Astrocyte (in vitro differentiated cells and primary cell): ENCODE results near the gene UBE2Q1. TPM values are rescaled to one million over a fixed set of nuclear protein-coding genes. Genes with fewer than 3 reads are reported as not detected.

ENCODE experiments used
- DNase-seq: peaks from one replicate; pipeline ENCODE4 v3.0.0-alpha.2; 2010; ENCODE audit warnings: low read depth
- FAIRE-seq: peaks from 2 replicates; lab custom pipeline; 2011; peaks lifted over from hg19 to GRCh38; lab: Jason Lieb, UNC
- H2AFZ ChIP-seq: 2 replicates; pipeline ENCODE4 v1.6.0; 2012; ENCODE audit warnings: low read depth, low read length, inconsistent platforms
- H3K27ac ChIP-seq: 2 replicates; pipeline ENCODE4 v1.5.1; 2011; ENCODE audit warnings: low read depth, low read length, inconsistent platforms
- H3K27me3 ChIP-seq: 2 replicates; pipeline ENCODE4 v1.6.0; 2011; ENCODE audit warnings: low read length, inconsistent platforms; ENCODE audit not compliant: insufficient read depth
- H3K36me3 ChIP-seq: 2 replicates; pipeline ENCODE4 v1.5.1; 2011; ENCODE audit warnings: low read length, inconsistent platforms; ENCODE audit not compliant: insufficient read depth
- H3K4me1 ChIP-seq: 2 replicates; pipeline ENCODE4 v1.5.1; 2011; ENCODE audit warnings: low read length, inconsistent platforms; ENCODE audit not compliant: insufficient read depth
- H3K4me2 ChIP-seq: 2 replicates; pipeline ENCODE4 v1.6.0; 2012; ENCODE audit warnings: low read length, inconsistent platforms
- H3K4me3 ChIP-seq: 2 replicates; pipeline ENCODE4 v1.5.1; 2011; ENCODE audit warnings: low read depth, mild to moderate bottlenecking, low read length, inconsistent platforms; ENCODE audit not compliant: insufficient read depth
- H3K79me2 ChIP-seq: 2 replicates; pipeline ENCODE4 v1.6.0; 2012; ENCODE audit warnings: mild to moderate bottlenecking, low read length, inconsistent platforms; ENCODE audit not compliant: insufficient read depth
- H3K9ac ChIP-seq: 2 replicates; pipeline ENCODE4 v1.6.0; 2012; ENCODE audit warnings: mild to moderate bottlenecking, low read length, inconsistent platforms
- H3K9me3 ChIP-seq: 2 replicates; pipeline ENCODE4 v1.5.1; 2012; ENCODE audit warnings: low read depth, mild to moderate bottlenecking, low read length, inconsistent platforms; ENCODE audit not compliant: insufficient read depth
- H4K20me1 ChIP-seq: 2 replicates; pipeline ENCODE4 v1.6.0; 2012; ENCODE audit warnings: low read length, inconsistent platforms; ENCODE audit not compliant: insufficient read depth
- H3K27ac Mint-ChIP-seq: one replicate; pipeline ENCODE4 v1.8.0; 2021; ENCODE audit warnings: mild to moderate bottlenecking, mixed read lengths; ENCODE audit not compliant: unreplicated experiment
- H3K27me3 Mint-ChIP-seq: one replicate; pipeline ENCODE4 v1.8.0; 2021; ENCODE audit warnings: low read depth, mixed read lengths; ENCODE audit not compliant: unreplicated experiment
- H3K36me3 Mint-ChIP-seq: one replicate; pipeline ENCODE4 v1.8.0; 2021; ENCODE audit warnings: low read depth, mixed read lengths; ENCODE audit not compliant: unreplicated experiment
- H3K4me1 Mint-ChIP-seq: one replicate; pipeline ENCODE4 v1.8.0; 2021; ENCODE audit warnings: low read depth, mixed read lengths; ENCODE audit not compliant: unreplicated experiment
- H3K4me3 Mint-ChIP-seq: one replicate; pipeline ENCODE4 v1.8.0; 2021; ENCODE audit warnings: mild to moderate bottlenecking, moderate library complexity, mixed read lengths; ENCODE audit not compliant: unreplicated experiment
- H3K9me3 Mint-ChIP-seq: one replicate; pipeline ENCODE4 v1.8.0; 2021; ENCODE audit warnings: mild to moderate bottlenecking, mixed read lengths; ENCODE audit not compliant: unreplicated experiment
- CTCF ChIP-seq: IDR thresholded peaks from 2 replicates; pipeline ENCODE4 v1.5.1; 2011; ENCODE audit warnings: low read depth, mild to moderate bottlenecking, inconsistent platforms, low read length, moderate library complexity; ENCODE audit not compliant: insufficient read depth
- EZH2 ChIP-seq: IDR thresholded peaks from 2 replicates; pipeline ENCODE4 v1.6.1; 2012; ENCODE audit warnings: mild to moderate bottlenecking, low read length, inconsistent platforms; ENCODE audit not compliant: insufficient read depth
- total RNA-seq: library from RNA; stranded (reverse); gene quantifications from 2 replicates; pipeline ENCODE4 v1.2.1, GENCODE V29; 2021

UBE2Q1 gene
- total RNA-seq, 1 donor from 2014 or later: 85.4 TPM

- no peak overlapping the region for H3K27ac ChIP-seq
- TF ChIP-seq EZH2 (no peak), CTCF (no peak)
- H2AFZ ChIP-seq: no peak overlapping the region
- H3K27me3 ChIP-seq: peaks cover 19% of the 10 kb centered on the region
- H3K4me3 ChIP-seq: no peak overlapping the region
- H3K27ac Mint-ChIP-seq: no peak overlapping the region
- peaks cover 11% of the 10 kb centered on the region for H3K36me3 Mint-ChIP-seq
- no peak overlapping the region for H3K4me2 ChIP-seq
- DNase-seq: no peak
- H3K79me2 ChIP-seq: no peaks in the 10 kb centered on the region
- no peak overlapping the region for H3K9ac ChIP-seq
- no peaks in the 10 kb centered on the region for H3K36me3 ChIP-seq
- peaks cover 32% of the 10 kb centered on the region for H3K27me3 Mint-ChIP-seq
- H3K4me1 ChIP-seq: peaks cover 4% of the 10 kb centered on the region
- H4K20me1 ChIP-seq: peaks cover 21% of the 10 kb centered on the region
- no peaks in the 10 kb centered on the region for H3K9me3 Mint-ChIP-seq
- H3K4me3 Mint-ChIP-seq: no peak overlapping the region
- FAIRE-seq: no peak
- H3K9me3 ChIP-seq: no peaks in the 10 kb centered on the region
- peaks cover 14% of the 10 kb centered on the region for H3K4me1 Mint-ChIP-seq
These were observed 13.5 kb upstream of the UBE2Q1 start for GRCh38 chr1:154571964-154572288.

GRCh38 chr1:154571244-154571963 lies 12.9 kb upstream of the UBE2Q1 start:
- no peaks in the 10 kb centered on the region for H3K36me3 ChIP-seq
- Mint-ChIP-seq H3K9me3 (no peaks in the 10 kb centered on the region), H3K4me3 (no peak overlapping the region), H3K27ac (no peak overlapping the region), H3K4me1 (peaks cover 14% of the 10 kb centered on the region), H3K36me3 (peaks cover 7% of the 10 kb centered on the region), H3K27me3 (peaks cover 38% of the 10 kb centered on the region)
- peaks cover 24% of the 10 kb centered on the region for H3K27me3 ChIP-seq
- H3K79me2 ChIP-seq: no peaks in the 10 kb centered on the region
- H3K9me3 ChIP-seq: no peaks in the 10 kb centered on the region
- H3K4me1 ChIP-seq: peaks cover 4% of the 10 kb centered on the region
- H3K9ac ChIP-seq: no peak overlapping the region
- TF ChIP-seq EZH2: no peak
- no peak for TF ChIP-seq CTCF
- no peak overlapping the region for H2AFZ ChIP-seq
- no peak for FAIRE-seq
- H3K27ac ChIP-seq: no peak overlapping the region
- no peak overlapping the region for H3K4me3 ChIP-seq
- peaks cover 21% of the 10 kb centered on the region for H4K20me1 ChIP-seq
- H3K4me2 ChIP-seq: no peak overlapping the region
- no peak for DNase-seq

- H3K36me3 Mint-ChIP-seq: peaks cover 1% of the 10 kb centered on the region
- H3K4me1 ChIP-seq: peaks cover 4% of the 10 kb centered on the region
- no peak for FAIRE-seq
- TF ChIP-seq CTCF (no peak), EZH2 (no peak)
- H3K4me2 ChIP-seq: peak overlapping the region; percentile 84
- H4K20me1 ChIP-seq: peaks cover 7% of the 10 kb centered on the region
- H3K9ac ChIP-seq: no peak overlapping the region
- no peaks in the 10 kb centered on the region for H3K9me3 ChIP-seq
- H3K27me3 ChIP-seq: peaks cover 27% of the 10 kb centered on the region
- peaks cover 4% of the 10 kb centered on the region for H3K4me1 Mint-ChIP-seq
- H2AFZ ChIP-seq: peak overlapping the region; percentile 34
- peak overlapping the region; percentile 66 for H3K4me3 Mint-ChIP-seq
- no peaks in the 10 kb centered on the region for H3K9me3 Mint-ChIP-seq
- peak overlapping the region; percentile 10 for H3K4me3 ChIP-seq
- H3K36me3 ChIP-seq: no peaks in the 10 kb centered on the region
- no peak for DNase-seq
- H3K79me2 ChIP-seq: no peaks in the 10 kb centered on the region
- peaks cover 52% of the 10 kb centered on the region for H3K27me3 Mint-ChIP-seq
- H3K27ac Mint-ChIP-seq: no peak overlapping the region
- H3K27ac ChIP-seq: no peak overlapping the region
These were observed 9.8 kb upstream of the UBE2Q1 start for GRCh38 chr1:154568157-154568815.
